Trophoblast cell (in vitro differentiated cells and primary cell): ENCODE results near the gene PHF5A.
A peak's percentile ranks its signal among the peaks of the same experiment; 100 is the strongest.
"Not testable (repeated sequence)": the region's sequence is repeated elsewhere in the genome, so short reads cannot be mapped to it uniquely, and the experiment has no call there.

Experiments
- DNase-seq, 2 donors: peaks; one replicate each; pipeline ENCODE4 v3.0.0-alpha.2; 2016
- H2AFZ ChIP-seq: 2 replicates; pipeline ENCODE4 v1.6.1; 2013; ENCODE audit warnings: low read length, moderate library complexity, mild to moderate bottlenecking; ENCODE audit not compliant: insufficient read depth, poor library complexity
- H2AK5ac ChIP-seq: 2 replicates; pipeline ENCODE4 v1.6.1; 2013; ENCODE audit warnings: mild to moderate bottlenecking, low read length
- H2BK120ac ChIP-seq: 2 replicates; pipeline ENCODE4 v1.6.1; 2013; ENCODE audit warnings: low read length, mild to moderate bottlenecking, moderate library complexity; ENCODE audit not compliant: insufficient read depth, poor library complexity
- H2BK12ac ChIP-seq: 2 replicates; pipeline ENCODE4 v1.6.1; 2013; ENCODE audit warnings: mild to moderate bottlenecking, low read length, moderate library complexity
- H2BK5ac ChIP-seq: 2 replicates; pipeline ENCODE4 v1.6.1; 2013; ENCODE audit warnings: low read length, low read depth, moderate library complexity, mild to moderate bottlenecking; ENCODE audit not compliant: poor library complexity
- H3K14ac ChIP-seq: 2 replicates; pipeline ENCODE4 v1.6.1; 2013; ENCODE audit warnings: mild to moderate bottlenecking, low read length
- H3K18ac ChIP-seq: 2 replicates; pipeline ENCODE4 v1.6.1; 2013; ENCODE audit warnings: mild to moderate bottlenecking, low read length
- H3K23ac ChIP-seq: 2 replicates; pipeline ENCODE4 v1.6.1; 2013; ENCODE audit warnings: low read length
- H3K27ac ChIP-seq: 2 replicates; pipeline ENCODE4 v1.5.1; 2013; ENCODE audit warnings: low read depth, mild to moderate bottlenecking, inconsistent platforms, low read length, moderate library complexity
- H3K27me3 ChIP-seq: 2 replicates; pipeline ENCODE4 v1.6.1; 2013; ENCODE audit warnings: inconsistent platforms, mild to moderate bottlenecking, low read length, moderate library complexity; ENCODE audit not compliant: insufficient read depth
- H3K36me3 ChIP-seq, 2 experiments: 1 replicate in 1 of 2; 2 replicates in 1 of 2; pipeline ENCODE4 v1.6.1; 2013; ENCODE audit warnings: low read length in 2 of 2, mild to moderate bottlenecking in 2 of 2, moderate library complexity in 1 of 2; ENCODE audit not compliant: insufficient read depth in 2 of 2, control insufficient read depth in 1 of 2
- H3K4ac ChIP-seq: 2 replicates; pipeline ENCODE4 v1.6.1; 2013; ENCODE audit warnings: low read depth, mild to moderate bottlenecking, low read length, moderate library complexity
- H3K4me1 ChIP-seq, 2 experiments: 1 replicate in 1 of 2; 2 replicates in 1 of 2; pipeline ENCODE4 v1.6.1; 2013; ENCODE audit warnings: low read length in 2 of 2, mild to moderate bottlenecking in 2 of 2, moderate library complexity in 1 of 2; ENCODE audit not compliant: insufficient read depth in 2 of 2, control insufficient read depth in 1 of 2
- H3K4me2 ChIP-seq: 2 replicates; pipeline ENCODE4 v1.6.1; 2013; ENCODE audit warnings: inconsistent platforms, mild to moderate bottlenecking, low read length, moderate library complexity
- H3K4me3 ChIP-seq: 2 replicates; pipeline ENCODE4 v1.5.1; 2013; ENCODE audit warnings: mild to moderate bottlenecking, low read depth, low read length, inconsistent platforms
- H3K79me1 ChIP-seq: one replicate; pipeline ENCODE4 v1.6.1; 2013; ENCODE audit warnings: low read length
- H3K79me2 ChIP-seq: 2 replicates; pipeline ENCODE4 v1.6.1; 2013; ENCODE audit warnings: low read length, mild to moderate bottlenecking; ENCODE audit not compliant: control insufficient read depth, insufficient read depth, poor library complexity
- H3K9ac ChIP-seq: 2 replicates; pipeline ENCODE4 v1.6.1; 2013; ENCODE audit warnings: mild to moderate bottlenecking, low read length
- H3K9me3 ChIP-seq: 2 replicates; pipeline ENCODE4 v1.6.1; 2013; ENCODE audit warnings: low read depth, mild to moderate bottlenecking, control low read depth, inconsistent platforms, low read length; ENCODE audit not compliant: insufficient read depth
- H4K12ac ChIP-seq: 2 replicates; pipeline ENCODE4 v1.6.1; 2013; ENCODE audit warnings: low read depth, mild to moderate bottlenecking, low read length, moderate library complexity
- H4K8ac ChIP-seq: 2 replicates; pipeline ENCODE4 v1.6.1; 2013; ENCODE audit warnings: low read depth, mild to moderate bottlenecking, low read length, moderate library complexity
- H4K91ac ChIP-seq: one replicate; pipeline ENCODE4 v1.6.1; 2013; ENCODE audit warnings: low read depth, mild to moderate bottlenecking, low read length, moderate library complexity
- WGBS: extraction: QIAGEN DNeasy Blood & Tissue Kit; methylation state at CpG from one replicate; pipeline ENCODE4 v1.1.7; 2013; ENCODE audit warnings: missing lambda C conversion rate; ENCODE audit not compliant: insufficient read length, insufficient coverage; ENCODE audit errors: extremely low coverage; 5-methylcytosine and 5-hydroxymethylcytosine counted together

PHF5A gene

DNA sequence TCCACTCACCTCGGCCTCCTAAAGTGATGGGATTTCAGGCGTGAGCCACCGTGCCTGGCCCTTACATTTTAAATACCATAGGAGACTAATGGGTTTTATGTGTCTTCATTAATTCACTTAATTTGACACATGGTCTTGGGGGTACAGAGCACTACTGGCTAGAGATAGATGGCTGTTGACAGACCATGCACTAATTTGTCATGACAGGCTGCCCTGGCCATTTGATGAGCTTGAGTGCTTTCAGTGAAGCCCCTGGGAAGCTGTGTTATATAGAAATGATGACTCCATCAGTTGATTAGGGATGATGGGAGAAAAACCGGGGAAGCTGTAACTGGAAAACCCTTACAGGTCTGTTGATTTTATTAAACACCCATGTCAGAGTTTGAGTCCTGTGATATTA lies 6.6 kb downstream of the PHF5A start:
- Histone ChIP-seq H2BK120ac (no peak overlapping the region), H3K4me3 (no peak overlapping the region), H3K4me1 (no peaks in the 10 kb centered on the region), H3K27ac (no peak overlapping the region), H3K18ac (no peak overlapping the region), H2AK5ac (no peak overlapping the region), H3K9me3 (no peaks in the 10 kb centered on the region), H3K27me3 (no peaks in the 10 kb centered on the region), H3K9ac (no peak overlapping the region), H4K91ac (no peak overlapping the region), H3K23ac (no peak overlapping the region), H2BK12ac (no peak overlapping the region), H4K8ac (no peak overlapping the region), H3K79me2 (no peaks in the 10 kb centered on the region), H3K4me2 (no peak overlapping the region), H2BK5ac (no peak overlapping the region), H3K36me3 (peaks cover 43 to 59% of the 10 kb centered on the region in 2 experiments), H3K4ac (no peak overlapping the region), H3K14ac (no peak overlapping the region), H2AFZ (no peak overlapping the region), H4K12ac (no peak overlapping the region), H3K79me1 (no peaks in the 10 kb centered on the region)
- no CpG with 5 or more reads among the region's 4 CpGs for WGBS
- no peak for DNase-seq

DNA sequence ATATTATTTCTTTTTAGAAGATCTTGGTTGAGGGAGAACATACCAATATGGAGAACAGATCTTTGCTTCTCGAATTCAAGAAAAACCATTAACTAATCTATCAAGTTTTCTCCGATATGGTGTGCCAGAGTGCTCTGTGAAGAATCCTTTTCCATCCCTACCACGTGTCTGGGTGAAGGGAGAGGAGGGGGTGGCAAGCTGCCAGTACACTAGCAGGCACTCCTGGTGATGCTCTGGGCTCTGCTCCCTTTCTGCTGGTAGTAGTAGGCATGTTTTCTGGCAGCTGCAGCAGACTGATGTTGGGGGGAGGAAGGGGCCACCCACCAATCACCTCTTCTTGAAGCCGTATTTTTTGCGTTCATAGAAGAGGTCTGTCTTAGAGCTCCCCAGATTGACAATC lies 8.4 kb downstream of the PHF5A start:
- not testable (repeated sequence) for H2AFZ ChIP-seq, H4K8ac ChIP-seq, H3K18ac ChIP-seq, H3K27me3 ChIP-seq, H2BK120ac ChIP-seq, DNase-seq, H3K4me1 ChIP-seq, H4K91ac ChIP-seq, H3K14ac ChIP-seq, H3K9me3 ChIP-seq, H2BK5ac ChIP-seq, H3K4ac ChIP-seq, H3K4me3 ChIP-seq, H3K27ac ChIP-seq, H3K23ac ChIP-seq, H3K9ac ChIP-seq, H2AK5ac ChIP-seq, H3K79me2 ChIP-seq, H4K12ac ChIP-seq, H2BK12ac ChIP-seq, H3K4me2 ChIP-seq, H3K79me1 ChIP-seq
- peaks cover 32 to 46% of the 10 kb centered on the region in 2 experiments for H3K36me3 ChIP-seq
- WGBS, result no CpG with 5 or more reads among the region's 5 CpGs

DNA sequence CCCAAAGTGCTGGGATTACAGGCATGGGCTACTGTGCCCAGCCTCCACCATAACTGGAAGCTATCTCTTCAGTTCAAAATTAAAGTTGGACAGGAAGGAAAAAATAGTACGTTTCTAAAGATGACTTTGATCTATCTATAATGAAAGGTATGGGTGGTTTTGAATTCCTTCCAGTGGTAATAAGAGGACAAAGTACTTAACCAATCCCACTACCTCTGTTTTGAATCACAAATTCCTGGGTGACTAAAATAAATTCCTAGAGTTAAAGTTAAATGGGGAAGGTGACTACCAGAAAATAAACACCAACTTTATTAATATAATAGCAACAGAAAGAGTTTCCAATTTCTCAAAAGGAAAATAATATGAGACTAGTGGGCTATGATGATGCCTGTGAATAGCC lies 9.1 kb downstream of the PHF5A start:
- Histone ChIP-seq H3K4me3 (no peak overlapping the region), H4K91ac (no peak overlapping the region), H3K9ac (no peak overlapping the region), H3K79me2 (no peaks in the 10 kb centered on the region), H3K4me1 (no peaks in the 10 kb centered on the region), H2BK120ac (no peak overlapping the region), H2BK12ac (no peak overlapping the region), H3K79me1 (no peaks in the 10 kb centered on the region), H4K8ac (no peak overlapping the region), H2AK5ac (no peak overlapping the region), H3K27me3 (no peaks in the 10 kb centered on the region), H3K23ac (no peak overlapping the region), H2AFZ (no peak overlapping the region), H3K36me3 (peaks cover 31 to 41% of the 10 kb centered on the region in 2 experiments), H3K9me3 (no peaks in the 10 kb centered on the region), H2BK5ac (no peak overlapping the region), H3K4me2 (no peak overlapping the region), H3K18ac (no peak overlapping the region), H3K14ac (no peak overlapping the region), H4K12ac (no peak overlapping the region), H3K4ac (no peak overlapping the region), H3K27ac (no peak overlapping the region)
- WGBS, result no CpG with 5 or more reads among the region's 1 CpG
- DNase-seq, result no peak

DNA sequence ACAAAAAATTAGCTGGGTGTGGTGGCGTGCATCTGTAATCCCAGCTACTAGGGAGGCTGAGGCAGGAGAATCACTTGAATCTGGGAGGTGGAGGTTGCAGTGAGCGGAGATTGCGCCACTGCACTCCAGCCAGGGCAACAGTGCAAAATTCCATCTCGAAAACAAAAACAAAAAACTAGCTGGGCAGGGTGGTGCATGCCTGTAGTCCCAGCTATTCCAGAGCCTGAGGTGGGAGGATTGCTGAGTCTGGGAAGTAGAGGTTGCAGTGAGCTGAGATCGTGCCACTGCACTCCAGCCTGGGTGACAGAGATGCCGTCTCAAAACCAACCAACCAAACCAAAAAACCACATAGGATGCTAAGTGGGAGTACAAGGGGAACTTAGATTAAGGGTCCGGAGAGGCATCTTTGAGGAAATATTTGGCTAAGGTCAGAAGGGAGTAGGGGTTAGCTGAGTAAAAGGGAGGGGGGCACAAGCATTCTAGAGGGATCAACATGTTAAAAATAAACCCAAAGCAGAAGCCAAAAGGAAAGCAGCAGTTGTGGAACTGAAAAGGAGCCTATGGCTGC lies 10.2 kb downstream of the PHF5A start:
- Histone ChIP-seq H3K9me3 (no peaks in the 10 kb centered on the region), H2AFZ (no peak overlapping the region), H3K79me2 (no peaks in the 10 kb centered on the region), H3K9ac (no peak overlapping the region), H4K12ac (no peak overlapping the region), H3K4me1 (no peaks in the 10 kb centered on the region), H2AK5ac (no peak overlapping the region), H3K36me3 (peaks cover 31 to 36% of the 10 kb centered on the region in 2 experiments), H3K23ac (no peak overlapping the region), H3K79me1 (no peaks in the 10 kb centered on the region), H3K4ac (no peak overlapping the region), H2BK5ac (no peak overlapping the region), H2BK120ac (no peak overlapping the region), H4K8ac (no peak overlapping the region), H3K14ac (no peak overlapping the region), H2BK12ac (no peak overlapping the region), H3K18ac (no peak overlapping the region), H3K27ac (no peak overlapping the region), H3K27me3 (no peaks in the 10 kb centered on the region), H3K4me2 (no peak overlapping the region), H4K91ac (no peak overlapping the region), H3K4me3 (no peak overlapping the region)
- peak; percentile 74 to 87 for DNase-seq
- no CpG with 5 or more reads among the region's 7 CpGs for WGBS
